Subcutaneous abdominal adipose tissue (tissue), 5 donors: ENCODE results near the gene METAP1.
"Not testable (repeated sequence)": the region's sequence is repeated elsewhere in the genome, so short reads cannot be mapped to it uniquely, and the experiment has no call there.

Experiments used
- H3K27ac ChIP-seq: one replicate; pipeline ENCODE4 v1.7.0; 2013; ENCODE audit warnings: low read depth, mild to moderate bottlenecking, inconsistent platforms, low read length, moderate library complexity
- H3K27me3 ChIP-seq, 5 donors: one replicate each; pipeline ENCODE4 v1.7.0; 2013; ENCODE audit warnings: low read length in 5 of 5, inconsistent platforms in 1 of 5; ENCODE audit not compliant: control insufficient read depth in 5 of 5, insufficient read depth in 4 of 5
- H3K36me3 ChIP-seq, 5 donors: one replicate each; pipeline ENCODE4 v1.7.0; 2013; ENCODE audit warnings: low read length in 5 of 5; ENCODE audit not compliant: control insufficient read depth in 5 of 5, insufficient read depth in 5 of 5
- H3K4me1 ChIP-seq, 5 donors: one replicate each; pipeline ENCODE4 v1.7.0; 2013; ENCODE audit warnings: low read length in 5 of 5, mild to moderate bottlenecking in 3 of 5, moderate library complexity in 1 of 5; ENCODE audit not compliant: control insufficient read depth in 5 of 5, insufficient read depth in 5 of 5
- H3K4me3 ChIP-seq, 5 donors: one replicate each; pipeline ENCODE4 v1.7.0; 2013; ENCODE audit warnings: low read length in 5 of 5, low read depth in 1 of 5
- H3K9ac ChIP-seq, 5 donors: one replicate each; pipeline ENCODE4 v1.7.0; 2013; ENCODE audit warnings: low read length in 5 of 5, mild to moderate bottlenecking in 4 of 5, moderate library complexity in 3 of 5
- H3K9me3 ChIP-seq, 5 donors: one replicate each; pipeline ENCODE4 v1.7.0; 2013; ENCODE audit warnings: low read length in 5 of 5; ENCODE audit not compliant: control insufficient read depth in 5 of 5
- donor health status: healthy.
- donor health status: healthy.
- donor health status: healthy.
- donor health status: healthy.
- donor health status: healthy.

The METAP1 gene

GRCh38 chr4:99088481-99089365, 93.2 kb downstream of the METAP1 start, which contains the start of gene ADH5:
Gene ADH5 (minus strand): TSS chr4:99088788. CDS start chr4:99088700, 88 bp downstream.
- Histone ChIP-seq H3K4me3 (peak within 1 kb of the TSS; percentile 91 to 98 (median 98)), H3K27me3 (no peaks in the 10 kb centered on the region), H3K9me3 (no peaks in the 10 kb centered on the region), H3K36me3 (peaks cover 13 to 19% (median 15%) of the 10 kb centered on the region in 5 donors), H3K4me1 (peaks cover 2 to 52% (median 32%) of the 10 kb centered on the region in 5 donors), H3K27ac (peak within 1 kb of the TSS; percentile 96), H3K9ac (peak within 1 kb of the TSS; percentile 78 to 93 (median 88))

DNA sequence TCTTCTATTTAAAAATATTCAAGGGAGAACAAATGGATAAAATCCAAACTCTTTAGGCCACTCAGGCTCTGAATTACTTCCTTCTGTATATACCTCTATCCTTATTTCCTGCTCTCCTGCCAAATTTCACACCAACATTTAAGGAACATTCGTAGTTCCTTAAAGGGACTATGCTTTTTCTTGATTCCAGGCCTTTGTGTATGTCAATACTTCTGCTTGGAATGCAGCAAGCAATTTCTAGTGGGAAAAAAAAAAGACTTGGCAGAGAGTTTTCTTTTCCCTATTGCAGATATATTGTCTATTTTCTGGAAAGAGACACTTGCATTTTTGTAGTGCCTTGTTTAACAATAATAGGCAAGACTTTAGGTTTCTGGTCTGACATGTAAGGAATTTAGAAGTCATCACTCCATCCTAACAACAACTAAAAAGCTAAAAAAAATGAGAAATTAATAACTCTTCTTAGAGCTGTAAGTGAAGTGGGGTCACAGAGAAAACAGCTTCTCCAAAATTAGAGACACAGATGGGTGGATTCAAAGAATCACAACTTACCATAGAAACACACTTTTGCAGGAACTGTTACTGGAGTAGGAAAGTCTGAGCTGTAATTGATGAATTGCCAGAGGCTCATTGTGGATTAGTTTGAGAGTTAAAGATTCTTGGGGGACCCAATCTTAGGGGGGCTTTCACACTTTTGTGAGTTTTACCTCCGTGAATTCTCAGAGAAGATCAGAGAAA, 95.1 kb downstream of the METAP1 start:
- Histone ChIP-seq H3K27ac (peak overlapping the region; percentile 50), H3K9me3 (no peaks in the 10 kb centered on the region), H3K36me3 (peaks cover 0 to under 1% (median 0%) of the 10 kb centered on the region in 5 donors), H3K4me3 (peak overlapping the region in 1 of 5 donors; percentile 27), H3K27me3 (no peaks in the 10 kb centered on the region), H3K9ac (peak overlapping the region in 2 of 5 donors; percentile 26 to 57), H3K4me1 (peaks cover 2 to 48% (median 25%) of the 10 kb centered on the region in 5 donors)

DNA sequence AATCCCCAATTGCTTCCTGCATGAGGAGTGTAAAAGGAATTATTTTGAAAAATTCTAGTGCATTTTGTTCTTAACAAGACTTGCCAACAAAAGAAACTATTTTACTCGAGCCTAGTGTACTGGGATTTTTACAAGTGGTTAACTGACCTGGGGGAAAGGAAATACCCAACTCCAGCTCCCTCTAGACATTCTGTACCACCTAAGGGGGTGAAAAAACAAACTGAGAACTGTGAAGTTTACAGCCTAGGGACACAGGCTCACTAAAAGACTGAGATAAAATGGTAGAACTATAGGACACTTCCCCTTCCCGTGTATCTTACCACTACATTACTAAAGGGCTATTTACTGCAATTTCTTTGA, 95.7 kb downstream of the METAP1 start:
- H3K9me3 ChIP-seq: no peaks in the 10 kb centered on the region
- H3K4me3 ChIP-seq: no peak overlapping the region
- peak overlapping the region; percentile 50 for H3K27ac ChIP-seq
- H3K4me1 ChIP-seq: peaks cover 2 to 46% (median 24%) of the 10 kb centered on the region in 5 donors
- H3K36me3 ChIP-seq: no peaks in the 10 kb centered on the region
- no peaks in the 10 kb centered on the region for H3K27me3 ChIP-seq
- peak overlapping the region in 2 of 5 donors; percentile 39 to 41 for H3K9ac ChIP-seq

DNA sequence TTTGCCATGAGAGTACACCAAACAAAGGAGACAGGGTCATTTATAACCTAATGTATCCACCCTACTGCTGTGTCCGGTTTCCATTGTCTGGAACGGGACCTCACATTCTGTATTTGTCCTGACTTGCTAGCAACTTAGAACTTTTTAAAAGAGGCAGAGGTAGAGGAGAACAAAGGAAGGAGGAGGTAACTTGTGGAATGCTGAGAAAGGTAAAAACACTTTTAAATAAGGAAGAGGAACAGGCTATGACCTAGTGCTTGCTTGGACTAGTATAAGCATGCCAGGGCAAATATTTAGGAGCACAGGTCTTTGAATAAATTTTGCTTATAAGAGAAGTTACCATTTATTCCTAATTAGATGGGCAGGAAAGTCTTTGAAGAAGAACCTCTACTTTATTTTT, 96.3 kb downstream of the METAP1 start:
- H3K4me3 ChIP-seq, H3K27ac ChIP-seq, H3K9ac ChIP-seq, H3K36me3 ChIP-seq, H3K27me3 ChIP-seq, H3K9me3 ChIP-seq: not testable (repeated sequence)
- H3K4me1 ChIP-seq: peaks cover 0 to 40% (median 24%) of the 10 kb centered on the region in 5 donors

GRCh38 chr4:99099311-99099710, 103.8 kb downstream of the METAP1 start:
- no peaks in the 10 kb centered on the region for H3K9me3 ChIP-seq
- no peaks in the 10 kb centered on the region for H3K27me3 ChIP-seq
- H3K27ac ChIP-seq: no peak overlapping the region
- H3K4me3 ChIP-seq: no peak overlapping the region
- H3K9ac ChIP-seq: no peak overlapping the region
- H3K4me1 ChIP-seq: peaks cover 0 to 11% (median 3%) of the 10 kb centered on the region in 5 donors
- H3K36me3 ChIP-seq: no peaks in the 10 kb centered on the region

GRCh38 chr4:99099814-99100213, 104.3 kb downstream of the METAP1 start:
- H3K4me3 ChIP-seq, H3K27me3 ChIP-seq: not testable (repeated sequence)

GRCh38 chr4:99100876-99101275, 105.4 kb downstream of the METAP1 start:
- Histone ChIP-seq H3K27me3 (no peaks in the 10 kb centered on the region), H3K36me3 (no peaks in the 10 kb centered on the region), H3K4me1 (peaks cover 0 to 11% (median 3%) of the 10 kb centered on the region in 5 donors), H3K9me3 (no peaks in the 10 kb centered on the region), H3K9ac (no peak overlapping the region), H3K27ac (no peak overlapping the region), H3K4me3 (no peak overlapping the region)

More at GRCh38 chr4:99099814-99100213, 104.3 kb downstream of the METAP1 start:
- peaks cover 0 to 11% (median 3%) of the 10 kb centered on the region in 5 donors for H3K4me1 ChIP-seq
- not testable (repeated sequence) for H3K36me3 ChIP-seq, H3K27ac ChIP-seq, H3K9me3 ChIP-seq, H3K9ac ChIP-seq

- Histone ChIP-seq H3K4me1 (peaks cover 0 to 11% (median 3%) of the 10 kb centered on the region in 5 donors), H3K36me3 (no peaks in the 10 kb centered on the region), H3K9ac (no peak overlapping the region), H3K4me3 (no peak overlapping the region), H3K9me3 (no peaks in the 10 kb centered on the region), H3K27ac (no peak overlapping the region), H3K27me3 (no peaks in the 10 kb centered on the region)
Measured at GRCh38 chr4:99102634-99103033, 107.1 kb downstream of the METAP1 start.

- H3K9ac ChIP-seq: no peak overlapping the region
- H3K27me3 ChIP-seq: no peaks in the 10 kb centered on the region
- peaks cover 0 to 11% (median 3%) of the 10 kb centered on the region in 5 donors for H3K4me1 ChIP-seq
- no peaks in the 10 kb centered on the region for H3K36me3 ChIP-seq
- no peak overlapping the region for H3K4me3 ChIP-seq
- H3K9me3 ChIP-seq: no peaks in the 10 kb centered on the region
- no peak overlapping the region for H3K27ac ChIP-seq
Measured at GRCh38 chr4:99103166-99103565, 107.6 kb downstream of the METAP1 start.

DNA sequence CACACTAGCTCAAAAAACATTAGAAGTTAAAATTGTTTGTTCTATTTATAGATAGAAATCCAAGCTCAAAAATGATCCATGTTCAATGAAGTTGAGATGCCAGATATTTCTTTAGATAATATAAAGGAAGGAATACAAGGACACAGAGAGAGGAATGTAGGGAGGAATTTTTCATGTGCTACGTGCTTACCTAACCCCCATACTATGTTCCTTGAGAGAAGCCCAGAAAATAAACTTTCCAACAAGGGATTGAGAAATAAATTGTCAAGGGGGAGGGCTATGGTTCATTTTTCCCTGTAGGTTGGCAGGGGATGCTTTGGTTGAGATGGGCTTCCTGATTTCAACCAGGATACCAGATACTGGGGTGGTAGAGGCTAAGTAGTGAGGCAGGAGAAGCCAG, 108.6 kb downstream of the METAP1 start:
- H3K9ac ChIP-seq: no peak overlapping the region
- no peaks in the 10 kb centered on the region for H3K27me3 ChIP-seq
- H3K4me1 ChIP-seq: peaks cover 0 to 11% (median 3%) of the 10 kb centered on the region in 5 donors
- no peaks in the 10 kb centered on the region for H3K9me3 ChIP-seq
- H3K27ac ChIP-seq: no peak overlapping the region
- no peaks in the 10 kb centered on the region for H3K36me3 ChIP-seq
- H3K4me3 ChIP-seq: no peak overlapping the region
